HEK293T (cell line): ENCODE data around the gene CSK.

Source experiments
- BHLHE40 ChIP-seq: fragments of 450-650 bp; IDR thresholded peaks from 2 replicates; pipeline ENCODE4 v1.6.1; 2016; ENCODE audit warnings: mild to moderate bottlenecking, moderate library complexity, borderline replicate concordance
- CTBP1 ChIP-seq: fragments of 450-650 bp; IDR thresholded peaks from 2 replicates; pipeline ENCODE4 v1.6.1; 2016; ENCODE audit warnings: borderline replicate concordance
- ELF4 ChIP-seq: fragments of 450-650 bp; IDR thresholded peaks from 2 replicates; pipeline ENCODE4 v1.6.1; 2017; ENCODE audit warnings: antibody characterized with exemption
- FOXA1 ChIP-seq: fragments of 450-650 bp; IDR thresholded peaks from 2 replicates; pipeline ENCODE4 v1.6.1; 2016; ENCODE audit warnings: mild to moderate bottlenecking
- FOXK2 ChIP-seq: fragments of 450-650 bp; IDR thresholded peaks from 2 replicates; pipeline ENCODE4 v1.6.1; 2016; ENCODE audit warnings: mild to moderate bottlenecking
- HDGF ChIP-seq: fragments of 450-650 bp; IDR thresholded peaks from 2 replicates; pipeline ENCODE4 v1.6.1; 2017; ENCODE audit warnings: antibody characterized with exemption, borderline replicate concordance
- L3MBTL2 ChIP-seq: fragments of 450-650 bp; conservative IDR thresholded peaks from 2 replicates; pipeline ENCODE4 v1.6.1; 2016; ENCODE audit warnings: mild to moderate bottlenecking
- NFRKB ChIP-seq: fragments of 450-650 bp; IDR thresholded peaks from 2 replicates; pipeline ENCODE4 v1.6.1; 2016; ENCODE audit warnings: mild to moderate bottlenecking, moderate library complexity
- PKNOX1 ChIP-seq: fragments of 450-650 bp; IDR thresholded peaks from 2 replicates; pipeline ENCODE4 v1.6.1; 2016
- SP1 ChIP-seq: fragments of 450-650 bp; IDR thresholded peaks from 2 replicates; pipeline ENCODE4 v1.6.1; 2017

- no peak for TF ChIP-seq SP1
- no peak for TF ChIP-seq HDGF
- TF ChIP-seq FOXA1: no peak
- no peak for TF ChIP-seq BHLHE40
- TF ChIP-seq PKNOX1: no peak
- no peak for TF ChIP-seq ELF4
- TF ChIP-seq NFRKB: no peak
- no peak for TF ChIP-seq L3MBTL2
- no peak for TF ChIP-seq CTBP1
- no peak for TF ChIP-seq FOXK2
Observed at GRCh38 chr15:74829991-74830390, 48.1 kb downstream of the CSK start.
